ENCODE measurements around the gene TRIM26.
"Not testable (repeated sequence)": the region's sequence is repeated elsewhere in the genome, so short reads cannot be mapped to it uniquely, and the experiment has no call there.

Gene TRIM26

DNA sequence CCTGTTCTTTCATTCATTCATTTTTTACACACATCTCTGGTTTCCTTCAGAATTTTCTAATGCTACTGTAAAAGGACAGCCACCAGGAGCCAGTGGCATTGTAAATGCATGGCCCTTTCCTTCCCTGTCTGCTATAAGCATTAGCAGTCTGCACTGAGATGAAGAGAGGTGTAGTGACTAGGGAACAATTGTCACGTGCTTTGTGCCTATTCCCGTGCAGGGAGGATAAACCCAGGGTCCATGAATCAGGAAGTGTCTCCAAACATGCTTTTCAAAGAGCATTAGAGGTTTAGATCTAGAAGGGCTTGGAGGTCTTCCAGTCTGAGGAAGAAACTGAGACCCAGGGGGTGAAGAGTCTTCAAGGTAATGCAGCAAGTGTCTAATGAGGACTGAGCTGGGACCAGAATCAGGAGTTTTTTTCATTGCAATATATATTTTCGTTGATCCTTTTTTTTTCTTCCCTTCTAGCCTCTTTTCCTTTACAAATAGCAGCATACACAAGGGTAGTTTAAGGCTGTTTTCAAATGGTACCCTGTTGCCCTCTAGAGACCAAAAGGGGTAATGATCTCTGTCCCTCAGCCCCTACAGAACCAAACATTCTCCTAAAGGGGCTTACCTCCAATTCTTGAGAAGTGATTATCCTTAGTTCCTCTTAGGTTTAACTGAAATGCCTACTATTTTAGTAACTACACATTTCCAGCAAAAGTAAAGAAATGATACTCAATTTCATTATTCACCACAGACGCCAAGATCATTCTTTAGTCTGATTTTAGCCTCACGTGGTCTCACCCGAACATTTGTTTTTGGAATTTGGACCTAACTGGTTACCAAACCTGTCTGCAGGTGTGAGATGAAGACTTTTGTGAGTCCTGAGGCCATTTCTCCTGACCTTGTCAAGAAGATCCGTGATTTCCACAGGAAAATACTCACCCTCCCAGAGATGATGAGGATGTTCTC, 43.3 kb downstream of the TRIM26 start:
- peak; percentile 77 for DNase-seq (ENCODE audit: low spot score)

DNA sequence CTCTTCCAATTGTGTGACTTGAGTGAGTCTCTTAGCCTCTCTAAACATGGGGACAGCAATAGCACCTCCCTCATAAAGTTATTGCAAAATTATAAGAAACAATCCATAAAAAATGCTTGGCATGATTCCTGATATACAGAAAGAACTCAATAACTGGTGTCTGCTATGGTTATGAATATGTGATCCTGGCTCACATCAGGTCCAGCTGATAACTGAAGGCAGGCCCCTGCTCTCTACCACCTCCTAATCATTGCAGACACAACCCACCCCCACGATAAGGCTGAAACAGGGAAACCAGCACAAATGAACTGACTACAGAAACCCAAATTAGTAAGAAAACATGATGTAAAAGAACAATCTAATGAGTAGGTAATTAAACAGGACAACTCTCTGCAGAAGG, 44.5 kb downstream of the TRIM26 start:
- no peak for DNase-seq (ENCODE audit: low spot score)

DNA sequence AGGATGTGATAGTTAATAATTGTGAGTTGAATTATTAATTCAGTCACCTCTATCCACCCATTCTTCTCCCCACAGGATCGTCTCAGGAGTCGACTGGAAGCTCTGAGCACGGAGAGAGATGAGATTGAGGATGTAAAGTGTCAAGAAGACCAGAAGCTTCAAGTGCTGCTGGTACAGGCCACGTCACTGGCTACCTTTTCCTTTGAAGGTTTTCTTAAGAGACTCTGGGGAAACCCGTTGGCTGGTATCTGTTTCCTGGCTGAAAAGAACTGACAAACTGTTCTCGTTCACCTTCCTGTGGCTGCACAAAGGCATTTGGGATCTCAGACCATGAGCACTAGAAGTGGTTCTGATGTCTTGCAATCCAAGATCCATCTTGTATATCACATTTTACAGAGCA, 46.1 kb downstream of the TRIM26 start:
- no peak for DNase-seq (ENCODE audit: low spot score)

DNA sequence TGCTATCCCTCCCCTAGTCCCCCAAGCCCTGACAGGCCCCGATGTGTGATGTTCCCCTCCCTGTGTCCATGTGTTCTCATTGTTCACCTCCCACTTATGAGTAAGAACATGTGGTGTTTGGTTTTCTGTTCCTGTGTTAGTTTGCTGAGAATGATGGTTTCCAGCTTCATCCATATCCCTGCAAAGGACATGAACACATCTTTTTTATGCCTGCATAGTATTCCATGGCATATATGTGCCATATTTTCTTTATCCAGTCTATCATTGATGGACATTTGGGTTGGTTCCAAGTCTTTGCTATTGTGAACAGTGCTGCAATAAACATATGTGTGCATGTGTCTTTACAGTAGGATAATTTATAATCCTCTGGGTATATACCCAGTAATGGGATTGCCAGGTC, 48.0 kb downstream of the TRIM26 start:
- not testable (repeated sequence) for DNase-seq (ENCODE audit: low spot score)

DNA sequence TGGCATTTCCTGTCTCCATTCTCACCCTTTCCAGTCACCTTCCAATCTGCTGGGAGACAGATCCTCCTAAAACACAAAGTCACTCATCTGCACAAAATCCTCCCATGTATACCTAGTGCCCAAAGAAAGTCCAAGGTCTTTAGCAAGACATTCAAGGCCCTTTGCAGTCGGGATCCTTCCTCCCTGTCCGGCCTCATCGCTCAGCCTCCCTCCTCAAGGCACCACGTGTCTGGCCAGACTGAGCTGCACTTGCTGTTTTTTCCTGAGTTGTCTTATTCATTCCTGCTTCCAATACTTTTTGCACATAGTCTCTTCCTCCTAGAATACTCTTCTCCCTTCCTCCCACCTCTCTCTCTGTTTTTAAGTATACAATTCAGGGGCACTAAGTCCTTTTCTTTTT, 48.5 kb downstream of the TRIM26 start:
- DNase-seq (ENCODE audit: low spot score): no peak

DNA sequence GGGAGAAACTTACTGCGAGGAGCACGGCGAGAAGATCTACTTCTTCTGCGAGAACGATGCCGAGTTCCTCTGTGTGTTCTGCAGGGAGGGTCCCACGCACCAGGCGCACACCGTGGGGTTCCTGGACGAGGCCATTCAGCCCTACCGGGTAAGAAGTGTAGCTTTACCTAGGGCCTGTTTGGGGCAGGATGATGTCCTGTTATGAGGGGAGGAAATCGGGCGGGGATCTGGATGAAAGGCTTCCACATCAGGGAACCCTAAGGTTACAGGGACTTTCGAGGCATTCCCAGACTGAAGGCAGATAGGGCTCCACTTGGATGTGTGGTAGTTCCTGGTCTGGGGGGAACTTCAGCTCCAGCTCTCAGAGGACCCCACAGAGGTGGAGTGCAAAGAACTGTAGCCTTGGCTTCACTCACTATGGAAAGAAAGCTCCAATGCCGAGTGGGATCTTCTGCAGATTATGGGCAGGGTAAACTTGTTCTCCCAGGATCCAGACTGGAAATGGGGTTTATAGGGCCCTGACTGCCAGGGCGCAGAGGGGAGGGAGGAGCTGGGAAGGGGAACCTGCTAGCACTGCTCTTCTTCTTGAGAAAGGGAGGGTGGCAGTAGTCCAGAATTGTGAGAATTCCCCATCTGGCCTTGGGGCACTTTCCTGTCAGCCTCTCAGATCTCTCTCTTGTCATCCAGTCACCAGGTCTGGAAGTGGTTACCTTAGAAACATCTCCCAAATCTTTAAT, 49.1 kb downstream of the TRIM26 start:
- no peak for DNase-seq (ENCODE audit: low spot score)

DNA sequence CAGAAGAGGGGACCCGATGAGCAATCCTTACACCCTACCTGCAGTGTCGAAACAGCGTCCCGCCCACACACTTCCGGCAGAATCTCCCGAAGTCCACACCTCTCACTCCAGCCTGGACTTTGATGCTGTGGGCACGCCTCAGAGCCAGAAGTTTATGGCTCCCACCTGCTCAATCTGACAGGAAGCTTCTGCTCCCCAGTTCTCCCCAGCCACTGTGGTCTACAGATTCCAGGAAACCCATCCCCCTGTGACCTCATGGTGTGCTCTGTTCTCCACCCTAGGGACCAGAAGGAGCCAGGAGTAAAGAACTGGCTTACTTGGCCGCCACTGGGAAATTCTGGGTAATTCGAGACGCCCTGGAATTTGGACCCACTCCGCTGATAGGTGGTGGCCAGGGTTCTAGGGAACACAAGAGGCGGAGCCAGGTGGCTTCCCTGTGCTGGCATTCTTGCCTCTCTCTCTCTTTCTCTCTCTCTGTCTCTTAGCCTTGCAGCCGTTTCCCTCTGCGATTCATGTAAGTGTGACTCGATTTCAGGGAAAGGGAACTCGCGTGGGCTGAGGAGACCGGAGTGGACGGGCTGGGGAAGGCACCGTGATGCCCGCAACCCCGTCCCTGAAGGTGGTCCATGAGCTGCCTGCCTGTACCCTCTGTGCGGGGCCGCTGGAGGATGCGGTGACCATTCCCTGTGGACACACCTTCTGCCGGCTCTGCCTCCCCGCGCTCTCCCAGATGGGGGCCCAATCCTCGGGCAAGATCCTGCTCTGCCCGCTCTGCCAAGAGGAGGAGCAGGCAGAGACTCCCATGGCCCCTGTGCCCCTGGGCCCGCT, 49.9 kb downstream of the TRIM26 start, which contains the start of gene TRIM15:
Gene TRIM15 (plus strand): TSS at position 457 of the 828 bp plus-strand sequence. CDS start 139 bp downstream, at position 596.
- DNase-seq (ENCODE audit: low spot score): no peak

DNA sequence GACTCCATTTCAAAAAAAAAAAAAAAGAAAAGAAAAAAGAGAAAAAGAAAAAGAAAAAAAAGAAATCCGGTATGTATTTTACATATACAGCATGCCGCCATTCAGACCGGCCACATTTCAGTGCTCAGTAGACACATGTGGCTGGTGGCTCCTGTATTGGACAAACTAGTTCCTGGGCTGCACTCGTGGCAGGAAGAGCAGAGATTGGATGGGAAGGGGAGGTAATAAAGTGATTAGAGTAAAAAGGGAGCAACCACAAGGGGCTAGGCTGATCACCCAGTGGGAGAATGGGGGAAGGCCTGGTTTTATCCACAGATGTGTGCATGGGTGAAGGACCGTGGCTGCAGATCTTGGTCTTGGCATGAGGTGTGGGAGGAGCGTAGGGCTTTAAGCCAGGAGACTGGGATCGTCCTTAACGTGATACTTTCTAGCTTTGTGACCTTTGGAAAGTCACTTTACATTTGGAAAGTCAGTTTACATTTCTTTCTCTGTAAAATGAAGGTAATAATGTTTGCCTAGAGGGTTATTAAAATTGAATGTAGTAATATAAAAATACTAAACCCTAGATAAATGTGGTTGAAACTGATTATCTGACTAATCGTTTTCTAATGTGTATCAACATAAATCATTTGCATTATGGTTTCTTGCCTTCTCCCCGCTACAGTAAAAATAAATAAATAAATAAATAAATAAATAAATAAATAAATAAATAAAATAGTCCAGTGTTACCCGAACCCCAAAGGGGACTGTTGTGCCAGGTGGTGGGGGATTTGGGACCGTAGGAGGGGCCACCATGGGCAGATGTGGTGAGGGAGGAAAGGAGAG, 50.7 kb downstream of the TRIM26 start:
- no peak for DNase-seq (ENCODE audit: low spot score)

DNA sequence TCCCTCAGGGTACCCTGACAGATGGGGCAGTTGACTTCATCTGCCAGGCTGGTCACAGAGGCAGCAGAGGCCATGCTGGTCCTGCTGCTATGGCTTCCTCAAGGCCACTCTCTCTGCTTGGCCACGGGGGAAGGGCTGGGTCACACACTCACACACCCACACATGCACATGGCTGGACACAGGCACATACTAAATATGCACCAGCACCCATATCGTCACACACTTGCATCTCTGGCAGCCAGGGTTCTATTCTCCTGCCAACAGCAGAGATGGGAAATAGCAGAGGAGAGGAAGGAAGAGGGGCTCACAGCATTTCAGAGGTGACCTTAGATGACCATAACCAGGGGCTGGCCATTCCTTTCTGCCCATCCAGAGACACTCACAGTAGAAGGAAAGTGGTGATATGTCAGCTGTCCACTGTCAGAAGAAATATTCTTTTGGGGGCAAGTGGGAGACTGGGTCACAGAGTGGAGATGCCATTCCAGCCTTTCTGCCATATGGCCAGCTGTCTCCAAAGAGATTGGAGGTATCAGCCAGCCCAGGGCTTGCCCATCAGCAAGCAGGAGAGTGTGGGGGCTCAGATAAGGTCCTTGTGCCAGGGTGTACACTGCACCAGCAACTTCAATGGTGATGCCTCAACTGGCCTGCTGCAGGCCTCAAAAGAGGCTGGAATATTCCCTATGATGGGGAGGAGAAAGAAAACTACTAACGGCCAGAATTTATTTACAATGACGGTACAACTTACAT, 52.2 kb downstream of the TRIM26 start, which contains the start of gene TRIM10:
Gene TRIM10 (minus strand): TSS at position 427 of the 747 bp plus-strand sequence. CDS start 353 bp downstream, at position 74.
- no peak for DNase-seq (ENCODE audit: low spot score)

DNA sequence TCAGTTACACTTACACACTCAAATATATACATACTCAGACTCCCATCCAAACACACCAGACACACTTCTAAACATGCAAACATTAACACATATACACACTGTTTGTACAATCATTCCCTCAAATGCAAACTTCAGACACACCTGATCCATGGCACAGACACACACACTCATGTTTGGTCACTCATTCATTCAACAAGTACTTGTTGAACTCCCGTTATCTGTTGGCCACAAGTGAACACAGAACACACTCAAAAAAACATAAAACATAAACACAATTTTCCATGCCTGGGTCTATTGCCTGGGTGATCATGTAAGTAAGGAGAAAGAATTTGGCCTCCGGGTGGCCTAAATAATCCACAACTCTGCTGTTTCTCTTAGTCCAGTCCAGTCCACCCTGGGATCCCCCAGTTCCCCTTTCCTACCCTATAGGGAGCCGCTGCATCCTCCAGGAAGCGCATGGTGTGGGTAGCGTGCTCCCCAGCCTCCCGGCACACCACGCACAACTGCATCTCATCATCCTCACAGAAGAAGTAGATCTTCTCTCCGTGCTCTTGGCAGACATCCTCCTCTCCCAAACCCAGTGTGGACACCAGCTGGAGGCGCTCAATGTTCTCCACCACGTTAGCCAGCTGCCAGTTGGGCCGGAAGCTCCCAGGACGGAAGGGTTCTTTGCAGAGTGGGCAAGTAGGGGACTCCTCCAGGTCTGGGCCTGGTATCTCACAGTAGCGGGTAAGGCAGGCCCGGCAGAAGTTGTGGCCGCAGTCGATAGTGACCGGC, 53.0 kb downstream of the TRIM26 start:
- no peak for DNase-seq (ENCODE audit: low spot score)

DNA sequence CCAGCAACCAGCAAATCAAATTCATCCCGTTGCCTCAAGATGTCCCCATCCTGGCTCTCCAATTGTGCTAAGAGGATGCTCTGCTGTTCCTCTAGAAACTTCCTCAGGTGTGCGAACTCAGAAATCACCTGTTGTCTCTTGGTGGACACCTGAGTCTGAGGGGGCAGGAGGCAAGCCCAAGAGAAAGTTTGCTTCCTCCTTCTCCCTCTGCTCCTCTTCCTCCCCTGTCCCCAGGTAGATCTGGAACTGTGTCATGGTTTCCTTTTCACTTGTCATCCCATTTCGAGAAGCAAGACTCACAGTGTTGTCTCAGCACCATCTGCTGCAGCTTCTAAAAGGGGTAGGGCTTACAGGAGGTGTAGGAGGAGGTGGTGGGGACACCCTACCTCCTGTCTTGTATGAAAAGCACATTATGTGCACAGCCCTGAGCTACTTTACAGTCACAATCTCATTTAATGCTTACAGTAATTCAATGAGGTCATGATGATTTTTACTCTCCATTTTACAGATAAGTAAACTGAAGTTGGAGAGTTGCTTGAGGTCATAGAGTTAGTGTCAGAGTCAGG, 54.6 kb downstream of the TRIM26 start:
- no peak for DNase-seq (ENCODE audit: low spot score)

DNA sequence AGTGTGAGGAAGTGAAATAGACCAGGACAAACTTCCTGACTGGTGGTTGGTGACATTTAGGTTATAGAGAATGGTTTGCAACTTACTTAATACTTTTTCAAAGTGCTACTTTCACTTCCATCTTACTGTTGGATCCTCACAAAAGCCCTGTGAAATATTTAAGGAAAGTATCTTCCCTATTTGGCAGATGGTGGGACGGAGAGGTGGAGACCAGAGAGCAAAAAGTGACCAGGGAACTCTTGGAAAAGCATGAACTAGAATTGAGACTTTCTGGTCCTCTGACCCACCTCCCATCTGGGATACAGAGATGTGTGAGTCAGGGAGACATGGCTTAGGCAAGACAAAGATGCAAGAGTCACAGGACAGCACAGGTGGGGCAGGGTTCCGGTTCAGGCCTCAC, 55.2 kb downstream of the TRIM26 start:
- DNase-seq (ENCODE audit: low spot score): no peak

DNA sequence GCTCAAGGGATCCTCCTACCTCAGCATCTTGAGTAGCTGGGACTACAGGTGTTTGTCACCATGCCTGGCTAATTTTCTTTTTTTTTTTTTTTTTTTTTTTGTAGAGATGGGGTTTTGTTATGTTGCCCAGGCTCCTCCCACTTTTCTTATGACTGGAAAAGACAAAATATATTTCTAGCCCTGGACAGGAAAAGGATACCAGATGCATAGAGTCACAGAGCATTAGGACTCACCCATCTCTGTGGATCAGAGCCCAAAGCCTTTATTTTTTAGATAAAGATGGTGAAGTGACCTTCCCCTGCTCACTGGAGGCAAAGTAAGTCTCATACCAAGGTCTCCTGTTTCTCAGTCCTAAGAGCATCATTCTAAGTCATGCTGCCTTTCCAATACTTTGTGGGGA, 55.6 kb downstream of the TRIM26 start:
- peak; percentile 37 for DNase-seq (ENCODE audit: low spot score)

DNA sequence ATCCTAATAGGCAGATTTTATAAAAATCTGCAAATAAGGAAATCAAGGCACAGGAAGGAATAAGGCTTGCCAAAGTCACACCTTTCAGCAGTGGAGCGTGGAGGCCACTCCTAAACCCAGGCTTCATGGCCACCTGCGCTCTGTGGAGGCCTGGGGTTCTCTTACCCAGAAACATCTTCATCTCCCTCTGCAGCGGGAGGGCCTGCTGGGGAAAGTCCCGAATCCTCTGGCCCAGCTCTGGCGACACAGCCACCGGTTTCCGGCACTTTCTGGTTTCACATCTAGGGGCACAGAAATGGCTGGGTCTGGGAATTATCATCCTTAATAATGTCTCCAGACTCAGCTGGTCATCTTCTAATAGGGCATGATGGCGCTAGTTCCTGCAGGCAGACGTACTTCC, 56.4 kb downstream of the TRIM26 start:
- DNase-seq (ENCODE audit: low spot score): no peak

DNA sequence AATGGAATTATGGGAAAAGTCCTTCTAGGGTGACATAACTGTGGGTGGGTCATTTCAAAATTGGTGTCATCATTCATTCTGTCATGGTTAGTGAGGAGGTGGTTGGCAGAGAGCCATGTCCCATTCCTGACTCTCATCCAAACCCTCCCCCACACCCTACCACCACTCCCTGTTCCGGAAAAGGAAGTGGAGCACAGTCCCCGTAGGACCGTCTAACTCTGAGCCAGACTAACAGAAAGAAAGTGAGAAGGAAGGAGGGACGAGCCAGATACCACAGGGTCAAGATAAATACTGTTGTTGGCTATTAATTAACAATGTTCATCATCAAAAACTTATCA, 57.0 kb downstream of the TRIM26 start:
- DNase-seq (ENCODE audit: low spot score): peak; percentile 48

DNA sequence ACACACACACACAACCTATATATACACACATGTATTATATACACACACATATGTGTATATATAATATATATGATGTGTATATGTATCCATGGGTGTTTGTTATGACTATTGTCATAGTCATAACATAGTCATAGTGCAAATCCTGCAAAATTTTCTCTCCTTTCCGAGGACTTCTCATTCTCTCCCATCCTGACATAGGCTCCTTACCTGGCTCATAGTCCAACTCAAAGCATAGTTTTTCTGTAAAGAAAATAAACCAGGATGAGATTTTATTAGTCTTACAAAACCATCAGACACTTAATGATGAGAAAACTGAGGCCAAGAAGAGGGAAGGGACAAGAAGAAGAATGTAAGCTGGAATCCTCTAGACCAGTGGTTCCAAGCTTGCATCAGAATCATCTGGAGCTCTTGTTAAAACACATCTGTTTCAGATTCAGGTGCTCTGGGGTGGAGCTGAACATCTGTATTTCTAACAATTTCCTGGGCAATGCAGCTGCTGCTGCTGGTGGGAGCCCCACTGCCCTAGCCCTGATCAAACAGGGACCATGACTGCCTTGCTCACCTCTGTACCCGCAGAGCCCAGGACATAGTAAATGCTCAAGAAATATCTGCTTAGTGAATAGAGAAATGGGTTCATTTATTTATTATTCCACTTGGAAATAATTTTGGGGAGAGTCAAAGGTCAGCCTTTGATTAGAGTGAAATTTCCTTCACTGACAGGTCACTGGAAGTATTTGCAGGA, 57.5 kb downstream of the TRIM26 start:
- no peak for DNase-seq (ENCODE audit: low spot score)

DNA sequence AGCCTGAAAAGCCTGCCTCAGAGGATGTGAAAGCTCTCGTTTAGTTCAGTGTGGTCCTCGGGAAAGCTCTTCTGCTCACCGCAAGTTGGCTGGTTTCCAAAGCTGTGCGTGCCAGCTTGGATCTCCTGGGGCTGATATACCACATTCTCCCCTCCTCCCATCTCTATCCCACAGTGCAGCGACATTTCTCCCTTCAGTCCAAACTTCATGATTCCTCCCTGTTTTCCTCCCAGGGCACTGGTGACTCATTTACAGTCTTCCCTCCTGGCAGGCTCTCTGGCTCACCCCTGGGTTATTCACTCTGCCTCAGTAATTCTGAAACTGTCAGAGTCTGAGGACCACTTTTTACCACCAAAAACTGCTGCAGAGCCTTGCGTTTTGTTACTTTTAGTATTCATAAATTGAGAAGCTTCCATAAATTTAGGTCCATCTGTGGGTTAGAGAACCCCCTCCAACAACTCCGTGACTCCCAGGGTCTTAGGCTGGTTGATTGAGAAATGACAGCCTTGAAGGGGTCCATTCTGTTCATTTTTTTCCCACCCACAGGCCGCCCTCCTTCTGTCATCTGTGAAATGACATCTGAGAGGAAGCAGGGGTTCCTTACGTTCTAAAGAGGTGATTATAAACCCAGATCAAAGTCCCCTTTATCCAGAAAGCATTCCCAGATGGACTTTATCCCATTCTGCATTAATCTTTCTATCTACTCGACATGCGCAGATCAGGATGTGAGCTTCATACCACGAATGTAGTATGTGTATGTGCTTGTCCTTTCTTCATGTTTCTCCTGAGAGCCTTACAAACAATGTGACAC, 58.3 kb downstream of the TRIM26 start:
- DNase-seq (ENCODE audit: low spot score): peak; percentile 88

DNA sequence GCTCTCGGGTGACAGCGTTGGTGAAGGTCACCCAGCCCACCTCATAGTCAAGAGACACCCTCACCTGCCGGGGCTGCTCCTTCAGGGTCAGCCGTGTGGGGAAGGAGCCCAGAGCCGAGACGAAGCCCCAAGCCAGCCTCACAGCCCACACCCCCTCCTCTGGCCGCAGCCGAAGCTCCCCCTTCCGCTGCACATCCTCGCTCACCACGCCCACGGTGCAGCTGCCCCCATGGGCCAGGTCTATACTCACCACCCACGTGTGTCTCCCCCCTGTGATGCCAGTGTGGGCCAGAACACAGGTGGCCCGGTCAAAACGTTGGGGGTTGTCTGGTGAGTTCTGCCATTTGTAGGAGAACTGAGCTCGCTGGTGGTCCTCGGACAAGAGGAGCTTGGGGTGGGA, 59.1 kb downstream of the TRIM26 start:
- DNase-seq (ENCODE audit: low spot score): no peak

Data from GM03348 (cell line).